ENCODE data around the gene FGFBP2.
A peak's percentile ranks its signal among the peaks of the same experiment; 100 is the strongest.

FGFBP2 gene

DNA sequence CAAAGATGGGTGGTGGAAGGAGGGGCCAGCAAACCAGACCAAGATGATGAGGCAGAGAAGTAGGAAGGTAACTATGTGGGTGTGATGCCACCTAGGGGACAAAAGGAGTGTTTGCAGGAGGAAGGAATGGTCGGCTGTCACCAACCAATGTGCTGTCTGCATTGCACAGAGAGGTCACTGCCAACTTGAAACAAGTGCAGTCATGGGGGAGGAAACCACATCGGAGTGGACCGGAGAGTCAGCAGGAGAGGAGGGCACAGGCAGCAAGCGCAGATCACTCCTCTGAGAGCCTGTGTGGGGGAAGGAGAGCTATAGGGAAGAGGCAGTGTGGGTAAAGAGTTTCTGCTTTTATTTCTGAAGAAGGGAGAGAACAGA, 38.5 kb upstream of the FGFBP2 start:
- Histone ChIP-seq H3K4me1 (ENCODE audit: control extremely low read depth in 1 of 4, control insufficient read depth in 4 of 4, insufficient read depth in 4 of 4, low read length in 3 of 4) (peaks cover 0 to 12% (median 7%) of the 10 kb centered on the region in 4 experiments), H3K36me3 (ENCODE audit: control insufficient read depth in 4 of 4, insufficient read depth in 4 of 4, low read length in 3 of 4) (peaks cover 15 to 83% (median 47%) of the 10 kb centered on the region in 4 experiments), H3K27me3 (replicated peaks in 2 of 5; ENCODE audit: control insufficient read depth in 4 of 5, insufficient read depth in 5 of 5, low read length in 4 of 5) (no peaks in the 10 kb centered on the region), H3K27ac (ENCODE audit: insufficient read depth in 1 of 2, low read depth in 1 of 2, low read length in 2 of 2, poor library complexity in 1 of 2, severe bottlenecking in 2 of 2) (no peak overlapping the region), H3K4me3 (ENCODE audit: control insufficient read depth in 1 of 7, extremely low read depth in 1 of 7, insufficient read depth in 4 of 7, low read depth in 2 of 7, low read length in 6 of 7) (no peak overlapping the region), H3K9me3 (ENCODE audit: control extremely low read depth in 1 of 5, control insufficient read depth in 4 of 5, insufficient read depth in 2 of 5, low read depth in 1 of 5, low read length in 4 of 5) (no peaks in the 10 kb centered on the region)
- CTCF ChIA-PET: interaction anchor here (0.7 to 3.4 kb wide), 18 partner anchors 11 to 522 kb away, joined by 3 to 34 read pairs (median 4); no protein-coding TSS in a partner anchor
- POLR2A ChIA-PET: no interaction called here
- WGBS (ENCODE audit: insufficient coverage): 0% methylated on average over 4 of the region's 4 CpGs
- peak; percentile 82 to 95 (median 93) for DNase-seq

DNA sequence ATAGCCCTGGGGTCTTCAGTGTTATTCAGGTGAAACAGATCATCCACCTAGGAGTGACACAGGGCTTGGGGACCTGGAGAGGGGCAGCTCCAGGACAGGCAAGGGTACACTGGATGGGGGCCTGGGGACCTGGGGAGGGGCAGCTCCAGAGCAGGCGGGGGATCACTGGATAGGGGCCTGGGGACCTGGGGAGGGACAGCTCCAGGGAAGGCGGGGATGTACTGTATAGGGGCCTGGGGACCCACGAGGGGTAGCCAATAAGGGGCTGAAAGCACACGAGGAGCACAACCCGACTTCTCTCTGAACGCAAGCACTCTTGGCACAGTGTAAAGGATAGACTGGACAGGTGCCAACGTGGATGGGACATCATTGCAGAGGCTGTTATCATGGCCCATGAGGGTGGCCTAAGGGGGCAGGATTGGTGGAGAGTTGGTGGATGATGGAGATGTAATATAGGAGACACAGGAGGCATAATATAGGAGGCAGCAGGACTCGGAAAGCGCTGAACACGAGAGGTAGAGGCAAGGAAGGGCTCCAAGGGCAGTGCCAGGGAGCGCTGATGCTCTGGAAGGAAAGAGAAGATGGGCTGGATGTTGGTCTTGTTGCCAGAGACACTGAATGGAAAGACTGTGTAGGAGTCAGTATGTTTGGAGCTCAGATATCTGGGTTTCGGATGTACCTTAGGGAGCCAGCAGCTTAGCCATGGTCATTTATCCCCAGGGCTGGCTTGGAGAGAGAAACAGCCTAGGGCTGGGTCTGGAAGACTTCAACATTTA, 37.9 kb upstream of the FGFBP2 start:
- ChIA-PET POLR2A (no interaction called here), CTCF (interaction anchor here (0.6 to 3.4 kb wide), 16 partner anchors 11 to 521 kb away, joined by 3 to 34 read pairs (median 4); no protein-coding TSS in a partner anchor)
- DNase-seq: no peak
- Histone ChIP-seq H3K27ac (ENCODE audit: insufficient read depth in 1 of 2, low read depth in 1 of 2, low read length in 2 of 2, poor library complexity in 1 of 2, severe bottlenecking in 2 of 2) (no peak overlapping the region), H3K4me3 (ENCODE audit: control insufficient read depth in 1 of 7, extremely low read depth in 1 of 7, insufficient read depth in 4 of 7, low read depth in 2 of 7, low read length in 6 of 7) (no peak overlapping the region), H3K27me3 (replicated peaks in 2 of 5; ENCODE audit: control insufficient read depth in 4 of 5, insufficient read depth in 5 of 5, low read length in 4 of 5) (no peaks in the 10 kb centered on the region), H3K9me3 (ENCODE audit: control extremely low read depth in 1 of 5, control insufficient read depth in 4 of 5, insufficient read depth in 2 of 5, low read depth in 1 of 5, low read length in 4 of 5) (no peaks in the 10 kb centered on the region), H3K36me3 (ENCODE audit: control insufficient read depth in 4 of 4, insufficient read depth in 4 of 4, low read length in 3 of 4) (peaks cover 15 to 81% (median 45%) of the 10 kb centered on the region in 4 experiments), H3K4me1 (ENCODE audit: control extremely low read depth in 1 of 4, control insufficient read depth in 4 of 4, insufficient read depth in 4 of 4, low read length in 3 of 4) (peaks cover 0 to 12% (median 7%) of the 10 kb centered on the region in 4 experiments)
- 94% methylated on average over 10 of the region's 12 CpGs for WGBS (ENCODE audit: insufficient coverage)

GRCh38 chr4:15996773-15997172, 33.8 kb upstream of the FGFBP2 start:
- H3K4me1 ChIP-seq (ENCODE audit: control extremely low read depth in 1 of 4, control insufficient read depth in 4 of 4, insufficient read depth in 4 of 4, low read length in 3 of 4): peaks cover 0 to 14% (median 10%) of the 10 kb centered on the region in 4 experiments
- 96% methylated on average over 3 of the region's 4 CpGs for WGBS (ENCODE audit: insufficient coverage)
- no peak for DNase-seq
- no peak overlapping the region for H3K27ac ChIP-seq (ENCODE audit: insufficient read depth in 1 of 2, low read depth in 1 of 2, low read length in 2 of 2, poor library complexity in 1 of 2, severe bottlenecking in 2 of 2)
- peaks cover 31 to 77% (median 57%) of the 10 kb centered on the region in 4 experiments for H3K36me3 ChIP-seq (ENCODE audit: control insufficient read depth in 4 of 4, insufficient read depth in 4 of 4, low read length in 3 of 4)
- no peaks in the 10 kb centered on the region for H3K27me3 ChIP-seq (replicated peaks in 2 of 5; ENCODE audit: control insufficient read depth in 4 of 5, insufficient read depth in 5 of 5, low read length in 4 of 5)
- no peaks in the 10 kb centered on the region for H3K9me3 ChIP-seq (ENCODE audit: control extremely low read depth in 1 of 5, control insufficient read depth in 4 of 5, insufficient read depth in 2 of 5, low read depth in 1 of 5, low read length in 4 of 5)
- no peak overlapping the region for H3K4me3 ChIP-seq (ENCODE audit: control insufficient read depth in 1 of 7, extremely low read depth in 1 of 7, insufficient read depth in 4 of 7, low read depth in 2 of 7, low read length in 6 of 7)
- CTCF ChIA-PET: interaction anchor here (0.6 to 2.4 kb wide), 5 partner anchors 19 to 298 kb away, joined by 3 to 9 read pairs (median 3); no protein-coding TSS in a partner anchor
- POLR2A ChIA-PET: no interaction called here

- Histone ChIP-seq H3K4me3 (ENCODE audit: control insufficient read depth in 1 of 7, extremely low read depth in 1 of 7, insufficient read depth in 4 of 7, low read depth in 2 of 7, low read length in 6 of 7) (no peak overlapping the region), H3K36me3 (ENCODE audit: control insufficient read depth in 4 of 4, insufficient read depth in 4 of 4, low read length in 3 of 4) (peaks cover 31 to 80% (median 56%) of the 10 kb centered on the region in 4 experiments), H3K27ac (ENCODE audit: insufficient read depth in 1 of 2, low read depth in 1 of 2, low read length in 2 of 2, poor library complexity in 1 of 2, severe bottlenecking in 2 of 2) (no peak overlapping the region), H3K4me1 (ENCODE audit: control extremely low read depth in 1 of 4, control insufficient read depth in 4 of 4, insufficient read depth in 4 of 4, low read length in 3 of 4) (peaks cover 0 to 10% (median 7%) of the 10 kb centered on the region in 4 experiments), H3K27me3 (replicated peaks in 2 of 5; ENCODE audit: control insufficient read depth in 4 of 5, insufficient read depth in 5 of 5, low read length in 4 of 5) (no peaks in the 10 kb centered on the region), H3K9me3 (ENCODE audit: control extremely low read depth in 1 of 5, control insufficient read depth in 4 of 5, insufficient read depth in 2 of 5, low read depth in 1 of 5, low read length in 4 of 5) (no peaks in the 10 kb centered on the region)
- ChIA-PET CTCF (interaction anchor here (0.6 to 2.4 kb wide), 6 partner anchors 9 to 242 kb away, joined by 3 to 9 read pairs (median 4); no protein-coding TSS in a partner anchor), POLR2A (no interaction called here)
- no peak for DNase-seq
- no CpG with 5 or more reads among the region's 3 CpGs for WGBS (ENCODE audit: insufficient coverage)
Observed at GRCh38 chr4:15995826-15996225, 32.9 kb upstream of the FGFBP2 start.

DNA sequence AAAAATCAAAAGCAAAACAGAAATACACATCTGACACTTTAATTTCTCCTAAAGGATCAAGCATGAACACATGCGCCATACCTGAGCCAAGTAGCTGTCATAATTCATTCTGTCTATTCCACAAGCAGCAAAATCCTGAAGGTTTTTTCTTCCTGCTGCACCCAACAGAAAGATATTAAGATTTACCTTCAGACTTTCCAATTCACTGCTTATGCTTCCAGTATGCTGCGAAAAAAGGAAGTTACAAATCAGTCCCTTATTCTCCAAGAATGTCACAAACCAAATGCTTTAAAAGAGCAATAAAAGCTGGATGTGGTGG, 29.2 kb upstream of the FGFBP2 start:
- Histone ChIP-seq H3K27ac (ENCODE audit: insufficient read depth in 1 of 2, low read depth in 1 of 2, low read length in 2 of 2, poor library complexity in 1 of 2, severe bottlenecking in 2 of 2) (no peak overlapping the region), H3K36me3 (ENCODE audit: control insufficient read depth in 4 of 4, insufficient read depth in 4 of 4, low read length in 3 of 4) (peaks cover 34 to 85% (median 66%) of the 10 kb centered on the region in 4 experiments), H3K9me3 (ENCODE audit: control extremely low read depth in 1 of 5, control insufficient read depth in 4 of 5, insufficient read depth in 2 of 5, low read depth in 1 of 5, low read length in 4 of 5) (no peaks in the 10 kb centered on the region), H3K4me1 (ENCODE audit: control extremely low read depth in 1 of 4, control insufficient read depth in 4 of 4, insufficient read depth in 4 of 4, low read length in 3 of 4) (peaks cover 0 to 10% (median 7%) of the 10 kb centered on the region in 4 experiments), H3K27me3 (replicated peaks in 2 of 5; ENCODE audit: control insufficient read depth in 4 of 5, insufficient read depth in 5 of 5, low read length in 4 of 5) (no peaks in the 10 kb centered on the region), H3K4me3 (ENCODE audit: control insufficient read depth in 1 of 7, extremely low read depth in 1 of 7, insufficient read depth in 4 of 7, low read depth in 2 of 7, low read length in 6 of 7) (no peak overlapping the region)
- ChIA-PET POLR2A (no interaction called here), CTCF (no interaction called here)
- peak in 2 of 3 donors; percentile 7 to 24 for DNase-seq
- WGBS (ENCODE audit: insufficient coverage): 44% methylated on average over 2 of the region's 2 CpGs

- peaks cover 0 to 10% (median 7%) of the 10 kb centered on the region in 4 experiments for H3K4me1 ChIP-seq (ENCODE audit: control extremely low read depth in 1 of 4, control insufficient read depth in 4 of 4, insufficient read depth in 4 of 4, low read length in 3 of 4)
- no peaks in the 10 kb centered on the region for H3K27me3 ChIP-seq (replicated peaks in 2 of 5; ENCODE audit: control insufficient read depth in 4 of 5, insufficient read depth in 5 of 5, low read length in 4 of 5)
- H3K36me3 ChIP-seq (ENCODE audit: control insufficient read depth in 4 of 4, insufficient read depth in 4 of 4, low read length in 3 of 4): peaks cover 31 to 89% (median 70%) of the 10 kb centered on the region in 4 experiments
- H3K4me3 ChIP-seq (ENCODE audit: control insufficient read depth in 1 of 7, extremely low read depth in 1 of 7, insufficient read depth in 4 of 7, low read depth in 2 of 7, low read length in 6 of 7): no peak overlapping the region
- no peak overlapping the region for H3K27ac ChIP-seq (ENCODE audit: insufficient read depth in 1 of 2, low read depth in 1 of 2, low read length in 2 of 2, poor library complexity in 1 of 2, severe bottlenecking in 2 of 2)
- ChIA-PET CTCF (interaction anchor here (0.6 to 2.6 kb wide), 6 partner anchors 8 to 185 kb away, joined by 3 to 12 read pairs (median 3); no protein-coding TSS in a partner anchor), POLR2A (no interaction called here)
- no peak for DNase-seq
- no peaks in the 10 kb centered on the region for H3K9me3 ChIP-seq (ENCODE audit: control extremely low read depth in 1 of 5, control insufficient read depth in 4 of 5, insufficient read depth in 2 of 5, low read depth in 1 of 5, low read length in 4 of 5)
- WGBS (ENCODE audit: insufficient coverage): 92% methylated on average over 8 of the region's 12 CpGs
Observed at GRCh38 chr4:15990570-15991285, 27.8 kb upstream of the FGFBP2 start.
